Ovary (tissue), 3 donors: ENCODE measurements around the gene DDX4.

ENCODE experiments used
- POLR2A ChIP-seq: fragments of 450-650 bp; IDR thresholded peaks from one replicate; pipeline ENCODE4 v1.6.1; 2017; ENCODE audit warnings: antibody characterized with exemption, mild to moderate bottlenecking, moderate library complexity
- TF ChIP-seq, protein P1 (sequence below), 3 donors: fragments of 450-650 bp in 2 of 3; fragments of 200-600 bp in 1 of 3; IDR thresholded peaks; one replicate each; pipeline versions ENCODE4 v1.5.1 to v1.8.0; 2016 to 2022; ENCODE audit warnings: antibody characterized with exemption in 3 of 3, mild to moderate bottlenecking in 1 of 3
- donor health status: DM: no; HTN: no; CAD: no.

GRCh38 chr5:55865831-55866230 lies 128.0 kb downstream of the DDX4 start:
- TF ChIP-seq, protein P1, sequence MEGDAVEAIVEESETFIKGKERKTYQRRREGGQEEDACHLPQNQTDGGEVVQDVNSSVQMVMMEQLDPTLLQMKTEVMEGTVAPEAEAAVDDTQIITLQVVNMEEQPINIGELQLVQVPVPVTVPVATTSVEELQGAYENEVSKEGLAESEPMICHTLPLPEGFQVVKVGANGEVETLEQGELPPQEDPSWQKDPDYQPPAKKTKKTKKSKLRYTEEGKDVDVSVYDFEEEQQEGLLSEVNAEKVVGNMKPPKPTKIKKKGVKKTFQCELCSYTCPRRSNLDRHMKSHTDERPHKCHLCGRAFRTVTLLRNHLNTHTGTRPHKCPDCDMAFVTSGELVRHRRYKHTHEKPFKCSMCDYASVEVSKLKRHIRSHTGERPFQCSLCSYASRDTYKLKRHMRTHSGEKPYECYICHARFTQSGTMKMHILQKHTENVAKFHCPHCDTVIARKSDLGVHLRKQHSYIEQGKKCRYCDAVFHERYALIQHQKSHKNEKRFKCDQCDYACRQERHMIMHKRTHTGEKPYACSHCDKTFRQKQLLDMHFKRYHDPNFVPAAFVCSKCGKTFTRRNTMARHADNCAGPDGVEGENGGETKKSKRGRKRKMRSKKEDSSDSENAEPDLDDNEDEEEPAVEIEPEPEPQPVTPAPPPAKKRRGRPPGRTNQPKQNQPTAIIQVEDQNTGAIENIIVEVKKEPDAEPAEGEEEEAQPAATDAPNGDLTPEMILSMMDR (IDR thresholded peaks at IDR 0.05), result no peak
- TF ChIP-seq POLR2A, result no peak
